GM18520 (cell line): Measurements from ENCODE around the gene MC1R.
"Not testable (repeated sequence)": the region's sequence is repeated elsewhere in the genome, so short reads cannot be mapped to it uniquely, and the experiment has no call there.

Source experiments
- ATAC-seq: cut with Tn5 transposase; IDR thresholded peaks from one replicate; pipeline ENCODE4 v1.9.1; 2021; ENCODE audit not compliant: unreplicated experiment

MC1R gene

GRCh38 chr16:89918453-89919347 lies at the start of gene MC1R:
Gene MC1R (plus strand): TSS chr16:89918862. CDS start chr16:89919259, 397 bp downstream.
- ATAC-seq, result no peak

GRCh38 chr16:89869911-89870310 lies 48.8 kb upstream of the MC1R start:
- ATAC-seq, result no peak

- ATAC-seq, result no peak
Measured at GRCh38 chr16:89870440-89870839, 48.2 kb upstream of the MC1R start.

- ATAC-seq, result no peak
Measured at GRCh38 chr16:89871895-89872294, 46.8 kb upstream of the MC1R start.

GRCh38 chr16:89873109-89873971 lies 45.3 kb upstream of the MC1R start, which contains the start of gene TCF25:
Gene TCF25 (plus strand): TSS chr16:89873592. CDS start chr16:89873668, 76 bp downstream.
- ATAC-seq, result no peak

- ATAC-seq, result no peak
Measured at GRCh38 chr16:89873972-89874689, 44.5 kb upstream of the MC1R start.

GRCh38 chr16:89879123-89879522 lies 39.5 kb upstream of the MC1R start:
- not testable (repeated sequence) for ATAC-seq

- ATAC-seq, result no peak
Measured at GRCh38 chr16:89880477-89881367, 37.9 kb upstream of the MC1R start.

GRCh38 chr16:89881368-89881730 lies 37.3 kb upstream of the MC1R start:
- ATAC-seq, result no peak

- no peak for ATAC-seq
Measured at GRCh38 chr16:89883346-89884040, 35.2 kb upstream of the MC1R start.

GRCh38 chr16:89884041-89884421 lies 34.6 kb upstream of the MC1R start:
- ATAC-seq, result no peak

- no peak for ATAC-seq
Measured at GRCh38 chr16:89887243-89887642, 31.4 kb upstream of the MC1R start.

- ATAC-seq, result no peak
Measured at GRCh38 chr16:89890200-89890599, 28.5 kb upstream of the MC1R start.

GRCh38 chr16:89890886-89891657 lies 27.6 kb upstream of the MC1R start:
- no peak for ATAC-seq

GRCh38 chr16:89892055-89892630 lies 26.5 kb upstream of the MC1R start:
- no peak for ATAC-seq

- no peak for ATAC-seq
Measured at GRCh38 chr16:89892635-89893034, 26.0 kb upstream of the MC1R start.

- no peak for ATAC-seq
Measured at GRCh38 chr16:89893642-89894548, 24.8 kb upstream of the MC1R start.
